Measurements from ENCODE around the gene DLG2. TPM values are rescaled to one million over a fixed set of nuclear protein-coding genes. Genes with fewer than 3 reads are reported as not detected.

Gene DLG2
- total RNA-seq, 4 donors from 2014 or later = 37.9 to 71.5 (median 44.9) TPM

DNA sequence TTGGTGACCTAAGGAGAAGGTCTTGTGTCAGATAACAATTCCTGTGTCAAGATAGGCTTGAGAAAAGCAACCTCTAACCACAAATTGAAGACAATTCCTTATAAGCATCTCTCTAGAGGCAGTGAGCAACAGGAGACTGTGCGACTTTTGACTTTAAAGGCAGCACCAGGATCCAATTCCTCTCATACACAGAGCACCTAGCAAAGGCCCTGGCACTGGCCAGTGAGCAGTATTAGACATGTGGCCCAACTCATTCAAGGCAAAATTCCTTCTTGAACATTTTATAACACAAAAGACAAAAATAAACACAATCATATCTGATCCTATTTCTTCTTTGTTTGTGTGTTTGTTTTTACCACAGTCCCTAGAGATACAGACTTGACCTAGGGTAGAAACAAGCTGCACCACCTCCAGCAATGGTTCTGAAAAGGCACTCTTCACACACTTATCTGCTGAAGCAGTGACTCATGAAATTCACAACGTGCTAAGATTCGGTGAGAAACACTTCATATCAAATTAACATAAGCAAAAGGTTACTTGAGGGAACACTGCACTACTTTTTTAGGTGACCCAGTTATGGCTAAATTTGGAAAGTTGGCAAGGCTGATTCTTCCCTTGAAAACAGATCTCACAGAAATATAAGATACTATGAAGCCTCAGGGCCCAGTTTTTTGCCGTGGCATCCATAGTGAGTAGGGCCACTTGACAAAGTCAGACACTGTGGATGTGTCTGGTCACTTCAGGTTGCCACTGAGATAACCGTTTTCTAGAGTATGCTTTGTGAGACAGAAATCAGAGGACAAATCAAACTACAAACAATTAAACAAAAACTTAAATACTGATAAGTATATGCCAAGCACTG is 1018.9 kb downstream of the DLG2 start:
- Histone ChIP-seq H3K9me3 (no peaks in the 10 kb centered on the region), H3K27me3 (no peaks in the 10 kb centered on the region), H3K27ac (no peak overlapping the region), H3K36me3 (no peaks in the 10 kb centered on the region), H3K4me3 (no peak overlapping the region), H3K4me1 (peaks cover 4% of the 10 kb centered on the region)
- 62% methylated on average over 5 of the region's 5 CpGs for WGBS
- DNase-seq (ENCODE audit: low spot score in 2 of 2) = no peak
- TF ChIP-seq POLR2A (IDR thresholded peaks at IDR 0.05) (no peak), POLR2AphosphoS5 (IDR thresholded peaks at IDR 0.05) (no peak), EP300 (IDR thresholded peaks at IDR 0.05) (no peak)
- TF ChIP-seq, protein P1, sequence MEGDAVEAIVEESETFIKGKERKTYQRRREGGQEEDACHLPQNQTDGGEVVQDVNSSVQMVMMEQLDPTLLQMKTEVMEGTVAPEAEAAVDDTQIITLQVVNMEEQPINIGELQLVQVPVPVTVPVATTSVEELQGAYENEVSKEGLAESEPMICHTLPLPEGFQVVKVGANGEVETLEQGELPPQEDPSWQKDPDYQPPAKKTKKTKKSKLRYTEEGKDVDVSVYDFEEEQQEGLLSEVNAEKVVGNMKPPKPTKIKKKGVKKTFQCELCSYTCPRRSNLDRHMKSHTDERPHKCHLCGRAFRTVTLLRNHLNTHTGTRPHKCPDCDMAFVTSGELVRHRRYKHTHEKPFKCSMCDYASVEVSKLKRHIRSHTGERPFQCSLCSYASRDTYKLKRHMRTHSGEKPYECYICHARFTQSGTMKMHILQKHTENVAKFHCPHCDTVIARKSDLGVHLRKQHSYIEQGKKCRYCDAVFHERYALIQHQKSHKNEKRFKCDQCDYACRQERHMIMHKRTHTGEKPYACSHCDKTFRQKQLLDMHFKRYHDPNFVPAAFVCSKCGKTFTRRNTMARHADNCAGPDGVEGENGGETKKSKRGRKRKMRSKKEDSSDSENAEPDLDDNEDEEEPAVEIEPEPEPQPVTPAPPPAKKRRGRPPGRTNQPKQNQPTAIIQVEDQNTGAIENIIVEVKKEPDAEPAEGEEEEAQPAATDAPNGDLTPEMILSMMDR (IDR thresholded peaks at IDR 0.05) = no peak

DNA sequence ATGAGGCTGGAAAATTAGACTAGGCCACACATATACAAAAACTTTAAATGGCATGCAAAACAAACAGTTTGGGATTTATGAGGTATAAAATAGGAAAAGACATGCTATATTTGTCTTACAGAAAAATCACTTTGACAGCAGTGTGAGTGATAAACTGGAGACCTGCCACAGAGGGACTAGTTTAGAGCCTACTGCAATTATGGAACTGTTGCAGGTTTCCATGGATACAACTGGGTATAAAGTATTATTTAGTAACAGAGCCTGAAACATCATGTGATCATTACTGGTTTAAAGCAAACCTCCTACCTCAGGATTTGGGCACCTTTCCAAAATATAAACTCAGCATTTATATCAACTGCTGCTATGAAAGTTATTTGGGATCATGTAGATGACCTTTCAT is 1032.5 kb downstream of the DLG2 start:
- TF ChIP-seq POLR2AphosphoS5 (IDR thresholded peaks at IDR 0.05) = no peak
- no peak for TF ChIP-seq EP300 (IDR thresholded peaks at IDR 0.05)
- TF ChIP-seq, protein P1 (IDR thresholded peaks at IDR 0.05) = no peak
- no peak for TF ChIP-seq POLR2A (IDR thresholded peaks at IDR 0.05)
- DNase-seq (ENCODE audit: low spot score in 2 of 2) = no peak

DNA sequence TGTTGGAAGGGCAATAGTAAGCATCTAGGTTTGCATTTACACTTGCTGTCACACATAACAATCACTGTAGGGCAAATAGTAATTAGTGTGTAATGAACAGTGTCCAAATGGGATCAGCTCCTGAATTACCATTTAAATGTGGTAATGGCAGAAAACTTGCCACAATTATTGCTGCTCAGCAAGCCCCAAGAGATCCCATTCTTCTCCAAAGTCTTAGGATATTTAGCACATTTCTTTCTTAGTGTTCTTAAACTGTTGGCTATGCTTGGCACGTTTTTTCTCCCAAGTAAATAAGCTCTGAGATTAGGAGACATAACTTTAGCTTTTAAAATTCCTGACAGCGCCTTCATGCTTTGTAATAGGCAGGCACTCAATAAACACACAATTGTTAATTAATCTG is 1037.0 kb downstream of the DLG2 start:
- Histone ChIP-seq H3K27ac (no peak overlapping the region), H3K36me3 (no peaks in the 10 kb centered on the region), H3K27me3 (no peaks in the 10 kb centered on the region), H3K4me3 (no peak overlapping the region), H3K4me1 (no peaks in the 10 kb centered on the region), H3K9me3 (no peaks in the 10 kb centered on the region)
- TF ChIP-seq POLR2AphosphoS5 (IDR thresholded peaks at IDR 0.05) (no peak), POLR2A (IDR thresholded peaks at IDR 0.05) (no peak), EP300 (IDR thresholded peaks at IDR 0.05) (no peak)
- TF ChIP-seq, protein P1 (IDR thresholded peaks at IDR 0.05) = no peak
- WGBS = 66% methylated on average over 2 of the region's 2 CpGs
- DNase-seq (ENCODE audit: low spot score in 2 of 2) = no peak

More for the DNA sequence above, 1032.5 kb downstream of the DLG2 start:
- no peak overlapping the region for H3K27ac ChIP-seq
- no peak overlapping the region for H3K4me3 ChIP-seq
- no peaks in the 10 kb centered on the region for H3K9me3 ChIP-seq
- H3K4me1 ChIP-seq = no peaks in the 10 kb centered on the region
- no peaks in the 10 kb centered on the region for H3K36me3 ChIP-seq
- no peaks in the 10 kb centered on the region for H3K27me3 ChIP-seq

DNA sequence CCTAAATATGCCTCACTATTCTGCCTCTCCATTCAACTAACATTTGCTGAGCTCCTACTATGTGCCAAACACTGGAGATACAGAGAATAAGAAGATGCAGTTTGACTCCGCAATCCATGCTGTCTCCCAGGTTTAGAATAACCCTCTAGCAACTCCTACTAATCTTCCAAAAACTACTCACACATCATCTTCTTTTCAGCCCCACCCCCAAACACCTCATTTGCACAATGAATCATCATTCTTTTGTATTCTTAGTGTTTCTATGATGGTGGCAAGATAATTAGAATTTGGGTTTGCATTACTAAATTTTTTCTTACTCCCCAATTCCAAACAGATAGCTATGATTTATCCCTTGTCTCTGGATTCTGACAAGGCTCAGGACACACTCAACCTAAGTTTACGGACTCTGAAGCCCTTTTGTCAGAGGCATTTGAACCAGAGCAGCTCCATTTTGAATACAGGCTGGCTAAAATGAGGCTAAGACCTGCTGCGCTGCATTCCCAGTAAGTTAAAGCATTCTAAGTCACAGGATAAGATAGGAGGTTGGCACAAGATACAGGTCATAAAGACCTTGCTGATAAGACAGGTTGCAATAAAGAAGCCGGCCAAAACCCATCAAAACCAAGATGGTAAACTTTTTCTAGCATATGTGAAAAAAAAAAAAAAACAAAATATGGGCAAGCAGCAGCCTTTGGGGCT is 1038.9 kb downstream of the DLG2 start:
- no peak for DNase-seq (ENCODE audit: low spot score in 2 of 2)
- Histone ChIP-seq H3K4me1 (no peaks in the 10 kb centered on the region), H3K4me3 (no peak overlapping the region), H3K27me3 (no peaks in the 10 kb centered on the region), H3K36me3 (no peaks in the 10 kb centered on the region), H3K9me3 (no peaks in the 10 kb centered on the region), H3K27ac (no peak overlapping the region)
- TF ChIP-seq POLR2AphosphoS5 (IDR thresholded peaks at IDR 0.05) (no peak), EP300 (IDR thresholded peaks at IDR 0.05) (no peak), POLR2A (IDR thresholded peaks at IDR 0.05) (no peak)
- TF ChIP-seq, protein P1 (IDR thresholded peaks at IDR 0.05) = no peak
- WGBS = 73% methylated on average over 4 of the region's 4 CpGs

DNA sequence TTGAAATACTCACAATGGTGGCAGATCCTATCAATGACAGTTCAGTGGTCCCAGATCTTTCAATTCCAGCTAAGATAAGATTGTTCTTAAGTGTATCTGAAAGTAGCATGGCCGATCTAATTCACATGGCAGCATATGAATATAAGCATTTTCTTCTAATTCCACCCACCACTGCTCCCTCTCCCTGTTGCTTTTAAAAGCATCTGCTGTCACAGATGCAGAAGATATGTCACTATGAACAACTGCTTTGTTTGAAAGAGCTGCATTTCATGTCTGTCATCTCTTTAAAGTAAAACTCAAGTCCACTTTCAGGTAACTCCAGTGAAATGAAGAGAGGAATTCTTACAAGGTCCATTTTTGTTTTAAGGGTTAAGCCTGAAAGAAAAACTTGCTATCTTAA is 1044.0 kb downstream of the DLG2 start:
- Histone ChIP-seq H3K4me1 (no peaks in the 10 kb centered on the region), H3K27ac (no peak overlapping the region), H3K36me3 (no peaks in the 10 kb centered on the region), H3K27me3 (no peaks in the 10 kb centered on the region), H3K4me3 (no peak overlapping the region), H3K9me3 (no peaks in the 10 kb centered on the region)
- 84% methylated on average over 1 of the region's 1 CpG for WGBS
- no peak for TF ChIP-seq EP300 (IDR thresholded peaks at IDR 0.05)
- TF ChIP-seq POLR2A (IDR thresholded peaks at IDR 0.05) = no peak
- no peak for TF ChIP-seq POLR2AphosphoS5 (IDR thresholded peaks at IDR 0.05)
- TF ChIP-seq, protein P1 (IDR thresholded peaks at IDR 0.05) = no peak
- no peak for DNase-seq (ENCODE audit: low spot score in 2 of 2)

Data from suprapubic skin (tissue), 4 donors.